GM12878 (cell line): Measurements from ENCODE around the gene ME3. TPM values are rescaled to one million over a fixed set of nuclear protein-coding genes. Genes with fewer than 3 reads are reported as not detected.
"Not testable (repeated sequence)": the region's sequence is repeated elsewhere in the genome, so short reads cannot be mapped to it uniquely, and the experiment has no call there.

ENCODE experiments used
- ATAC-seq: fragments of 200-7000 bp; cut with Tn5 transposase; 3 replicates; pipeline ENCODE4 v1.9.1; 2020; ENCODE audit warnings: mild to moderate bottlenecking, moderate library complexity
- BruUV-seq: library from RNA; stranded (reverse); fragments of 400-500 nt; replicated peaks from 2 replicates; lab custom pipeline; 2021; lab: Mats Ljungman, UMichigan
- CTCF ChIA-PET: fragments of 300-600 bp; sonication (Branson Sonifier 250); formaldehyde crosslinking; extraction: SDS; loops from one replicate; lab custom pipeline; 2021; ENCODE audit warnings: inconsistent platforms; lab: Yijun Ruan, JAX
- POLR2A ChIA-PET: fragments of 350-600 bp; formaldehyde crosslinking; extraction: SDS; loops from one replicate; lab custom pipeline; 2021; ENCODE audit warnings: inconsistent platforms; lab: Charles Lee
- RAD21 ChIA-PET: fragments of 300-600 bp; sonication (Branson Sonifier 250); formaldehyde crosslinking; loops from one replicate; lab custom pipeline; 2023; ENCODE audit warnings: antibody characterized with exemption; ENCODE audit not compliant: unreplicated experiment; lab: Charles Lee
- SMC1A ChIA-PET: fragments of 300-600 bp; sonication (Branson Sonifier 250); formaldehyde crosslinking; loops from one replicate; lab custom pipeline; 2023; ENCODE audit not compliant: unreplicated experiment, uncharacterized antibody; lab: Charles Lee
- DNase-seq: peaks from one replicate; pipeline ENCODE4 v3.0.0-alpha.2; 2011; ENCODE audit warnings: low read depth, low spot score
- FAIRE-seq: peaks from 3 replicates; lab custom pipeline; 2011; peaks lifted over from hg19 to GRCh38; lab: Jason Lieb, UNC
- H2AFZ ChIP-seq: 2 replicates; pipeline ENCODE4 v1.6.0; 2011; ENCODE audit warnings: low read depth, low read length, control low read depth; ENCODE audit not compliant: control insufficient read depth
- H3K27ac ChIP-seq: 2 replicates; pipeline ENCODE4 v1.5.1; 2011; ENCODE audit warnings: control low read depth; ENCODE audit not compliant: control insufficient read depth, insufficient read depth
- H3K27me3 ChIP-seq, 2 experiments: replicated peaks in 1 of 2; 2 replicates each; pipeline versions ENCODE4 v1.6.0 to v1.6.1; 2011; ENCODE audit warnings: low read length in 1 of 2; ENCODE audit not compliant: control insufficient read depth in 2 of 2, insufficient read depth in 2 of 2
- H3K36me3 ChIP-seq, 2 experiments: 2 replicates each; pipeline ENCODE4 v1.5.1; 2011; ENCODE audit warnings: low read length in 1 of 2; ENCODE audit not compliant: control insufficient read depth in 2 of 2, insufficient read depth in 2 of 2
- H3K4me1 ChIP-seq: 2 replicates; pipeline ENCODE4 v1.6.1; 2011; ENCODE audit warnings: mild to moderate bottlenecking, low read length, moderate library complexity, mixed read lengths; ENCODE audit not compliant: control insufficient read depth, insufficient read depth
- H3K4me2 ChIP-seq: 2 replicates; pipeline ENCODE4 v1.6.0; 2011; ENCODE audit warnings: control low read depth; ENCODE audit not compliant: control insufficient read depth, insufficient read depth
- H3K4me3 ChIP-seq: fragments of 200-600 bp; sonication (generic); 2 replicates; pipeline ENCODE4 v1.5.1; 2016
- H3K79me2 ChIP-seq: 2 replicates; pipeline ENCODE4 v1.6.0; 2011; ENCODE audit warnings: low read length; ENCODE audit not compliant: control insufficient read depth, insufficient read depth
- H3K9ac ChIP-seq: 2 replicates; pipeline ENCODE4 v1.8.0; 2011; ENCODE audit warnings: low read length, control low read depth, mixed read lengths; ENCODE audit not compliant: control insufficient read depth, insufficient read depth
- H3K9me3 ChIP-seq: replicated peaks from 3 replicates; pipeline ENCODE4 v1.5.1; 2011; ENCODE audit warnings: mild to moderate bottlenecking, low read length; ENCODE audit not compliant: control insufficient read depth, insufficient read depth
- H4K20me1 ChIP-seq: 2 replicates; pipeline ENCODE4 v1.6.0; 2011; ENCODE audit not compliant: control insufficient read depth, insufficient read depth
- KAT2A ChIP-seq: conservative IDR thresholded peaks from 2 replicates; pipeline ENCODE4 v1.6.1; 2011; ENCODE audit warnings: low read depth, low read length; ENCODE audit not compliant: control insufficient read depth
- MEF2B ChIP-seq: fragments of 450-650 bp; IDR thresholded peaks from 2 replicates; pipeline ENCODE4 v1.6.1; 2018; ENCODE audit warnings: mild to moderate bottlenecking, moderate library complexity; ENCODE audit not compliant: partially characterized antibody, poor library complexity, severe bottlenecking
- YBX1 ChIP-seq: fragments of 450-650 bp; IDR thresholded peaks from 2 replicates; pipeline ENCODE4 v1.6.1; 2016; ENCODE audit warnings: antibody characterized with exemption
- WGBS: methylation state at CpG from one replicate; pipeline ENCODE4 v1.1.6; 2016; ENCODE audit warnings: low lambda C conversion rate; ENCODE audit not compliant: insufficient replicate concordance, insufficient coverage; ENCODE audit errors: missing lambda C conversion rate; 5-methylcytosine and 5-hydroxymethylcytosine counted together
- in situ Hi-C: fragments of 300-500 bp; cut with MboI; formaldehyde crosslinking; loops from 9 replicates; pipeline ENCODE4 v1.14.3; 2018; ENCODE audit warnings: mixed read lengths
- intact Hi-C: fragments of 100-400 bp; cut with micrococcal nuclease; formaldehyde crosslinking; loops from one replicate; pipeline ENCODE4 v1.14.2; 2022; ENCODE audit not compliant: unreplicated experiment
- polyA plus RNA-seq, 11 experiments: library from polyadenylated mRNA; depleted of rRNA in 4 of 11; unstranded in 6 of 11; stranded (reverse) in 5 of 11; fragments of >200 nt; fragmentation: Nextera tagmentation in 4 of 11; fragmentation: Illumina TruSeq in 1 of 11; extraction: Ambion mirVana in 4 of 11; extraction: Trizol in 1 of 11; gene quantifications; 1 replicate in 1 of 11; 2 replicates in 10 of 11; pipeline versions ENCODE4 v1.2.1 to v1.2.3, GENCODE V29; 2011 to 2016; ENCODE audit warnings: inconsistent platforms in 2 of 11, missing spikeins in 2 of 11, low read depth in 1 of 11
- total RNA-seq, 4 experiments: library from RNA; depleted of rRNA in 3 of 4; stranded (reverse); fragments of >200 nt in 3 of 4; fragmentation: Illumina TruSeq in 1 of 4; extraction: Trizol in 1 of 4; gene quantifications; 2 replicates each; pipeline versions ENCODE4 v1.2.1 to v1.2.3, GENCODE V29; 2013 to 2021

The ME3 gene
- total and polyA plus RNA-seq, 10 of the 15 experiments (the other 5 are each of a cell fraction or from before 2014, with no cell fraction given): 0.06 to 0.40 (median 0.19) TPM; not detected in 2

DNA sequence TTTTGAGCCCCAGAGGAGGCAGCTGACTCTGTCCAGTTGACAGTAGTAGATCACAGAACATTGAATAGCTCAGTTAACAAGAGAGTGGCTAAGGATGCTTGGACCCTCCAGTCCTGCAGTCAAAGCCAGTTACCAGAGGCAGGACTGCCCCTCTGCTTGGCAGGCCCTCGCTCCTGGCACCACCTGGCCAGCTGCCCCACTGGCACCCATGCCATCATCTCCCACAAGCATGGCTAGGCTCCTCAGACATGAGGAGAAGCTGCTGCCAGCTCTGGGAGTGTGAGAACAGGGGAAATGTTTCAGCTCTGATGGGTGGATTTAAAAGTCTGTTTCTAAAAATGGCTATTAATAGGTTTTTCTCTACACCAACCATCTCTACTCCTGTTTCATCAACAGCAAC lies 13.9 kb downstream of the ME3 start:
- H3K36me3 ChIP-seq: no peaks in the 10 kb centered on the region
- BruUV-seq: no TSS peak
- no peak overlapping the region for H3K27ac ChIP-seq
- no peak for ATAC-seq
- CTCF ChIA-PET: no interaction called here
- DNase-seq: no peak
- H3K27me3 ChIP-seq: no peaks in the 10 kb centered on the region
- no peak overlapping the region for H3K9ac ChIP-seq
- intact Hi-C loops: no loop called here
- no peak overlapping the region for H2AFZ ChIP-seq
- no peaks in the 10 kb centered on the region for H3K4me1 ChIP-seq
- SMC1A ChIA-PET: no interaction called here
- POLR2A ChIA-PET: no interaction called here
- no peaks in the 10 kb centered on the region for H3K9me3 ChIP-seq
- H4K20me1 ChIP-seq: no peaks in the 10 kb centered on the region
- H3K4me3 ChIP-seq: no peak overlapping the region
- in situ Hi-C loops: no loop called here
- TF ChIP-seq MEF2B (no peak), YBX1 (no peak), KAT2A (no peak)
- FAIRE-seq: no peak
- no peak overlapping the region for H3K4me2 ChIP-seq
- RAD21 ChIA-PET: no interaction called here
- 8% methylated on average over 1 of the region's 1 CpG for WGBS
- H3K79me2 ChIP-seq: no peaks in the 10 kb centered on the region

DNA sequence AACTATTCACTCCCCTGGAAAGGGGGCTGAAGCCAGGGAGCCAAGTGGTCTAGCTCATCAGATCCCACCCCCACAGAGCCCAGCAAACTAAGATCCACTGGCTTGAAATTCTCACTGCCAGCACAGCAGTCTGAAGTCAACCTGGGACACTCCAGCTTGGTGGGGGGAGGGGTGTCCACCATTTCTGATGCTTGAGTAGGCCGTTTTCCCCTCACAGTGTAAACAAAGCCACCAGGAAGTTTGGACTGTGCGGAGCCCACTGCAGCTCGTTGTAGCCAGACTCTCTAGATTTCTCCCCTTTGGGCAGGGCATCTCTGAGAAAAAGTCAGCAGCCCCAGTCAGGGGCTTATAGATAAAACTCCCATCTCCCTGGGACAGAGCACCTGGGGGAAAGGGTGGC lies 27.2 kb downstream of the ME3 start:
- H3K4me2 ChIP-seq, H2AFZ ChIP-seq, H3K4me1 ChIP-seq, H3K27ac ChIP-seq, H3K36me3 ChIP-seq, H4K20me1 ChIP-seq, FAIRE-seq, H3K9me3 ChIP-seq, H3K4me3 ChIP-seq, CTCF ChIA-PET, DNase-seq, RAD21 ChIA-PET, H3K79me2 ChIP-seq, SMC1A ChIA-PET, in situ Hi-C loops, intact Hi-C loops, H3K27me3 ChIP-seq, ATAC-seq, BruUV-seq, H3K9ac ChIP-seq, POLR2A ChIA-PET: not testable (repeated sequence)
- WGBS: 27% methylated on average over 3 of the region's 3 CpGs
